SHP77 (cell line): ENCODE results near the gene RPGRIP1L.

ENCODE experiments used
- DNase-seq, 2 experiments: peaks; one replicate each; lab custom pipeline; 2025; lab: John Stamatoyannopoulos, UW

The RPGRIP1L gene

DNA sequence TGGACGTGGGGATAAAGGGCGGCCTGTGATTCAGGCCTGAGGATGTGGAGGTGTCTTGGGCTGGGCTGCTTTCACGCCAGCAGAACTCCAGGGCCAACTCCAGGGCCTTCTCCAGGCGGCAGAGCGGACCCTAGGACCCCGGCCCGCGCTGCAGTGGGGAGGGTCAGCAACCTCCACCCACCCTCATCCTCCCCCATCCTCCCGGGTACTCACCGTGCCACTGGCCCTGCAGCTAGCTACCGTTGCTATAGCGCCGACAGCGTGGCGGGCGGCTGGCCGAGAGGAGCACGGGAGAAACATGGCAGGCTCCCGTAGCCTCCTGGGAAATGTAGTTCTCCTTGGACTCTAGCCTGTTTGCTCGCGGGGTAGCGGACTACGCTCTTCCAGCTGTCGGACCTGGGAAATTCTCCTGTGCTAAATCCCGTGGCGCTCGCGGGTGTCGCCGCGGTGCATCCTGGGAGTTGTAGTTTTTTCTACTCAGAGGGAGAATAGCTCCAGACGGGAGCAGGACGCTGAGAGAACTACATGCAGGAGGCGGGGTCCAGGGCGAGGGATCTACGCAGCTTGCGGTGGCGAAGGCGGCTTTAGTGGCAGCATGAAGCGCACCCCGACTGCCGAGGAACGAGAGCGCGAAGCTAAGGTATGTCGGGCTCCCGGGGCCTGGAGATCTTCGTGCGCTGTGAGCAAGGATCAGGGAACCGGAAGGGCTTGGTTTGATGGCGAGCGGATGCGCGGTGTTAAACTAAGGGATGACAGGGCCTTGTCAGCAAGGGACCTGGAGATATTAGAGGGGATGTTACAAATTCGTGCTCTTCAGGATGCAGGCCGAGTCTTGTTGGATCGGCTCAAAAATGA, at the start of gene RPGRIP1L, which contains the start of gene FTO:
RPGRIP1L (minus strand) TSS at position 270 of the 855 bp plus-strand sequence. CDS start 3,136 bp downstream, outside the sequence.
FTO (plus strand) TSS at position 567 of the 855 bp plus-strand sequence.
- DNase-seq, result peak; percentile 97 to 98

DNA sequence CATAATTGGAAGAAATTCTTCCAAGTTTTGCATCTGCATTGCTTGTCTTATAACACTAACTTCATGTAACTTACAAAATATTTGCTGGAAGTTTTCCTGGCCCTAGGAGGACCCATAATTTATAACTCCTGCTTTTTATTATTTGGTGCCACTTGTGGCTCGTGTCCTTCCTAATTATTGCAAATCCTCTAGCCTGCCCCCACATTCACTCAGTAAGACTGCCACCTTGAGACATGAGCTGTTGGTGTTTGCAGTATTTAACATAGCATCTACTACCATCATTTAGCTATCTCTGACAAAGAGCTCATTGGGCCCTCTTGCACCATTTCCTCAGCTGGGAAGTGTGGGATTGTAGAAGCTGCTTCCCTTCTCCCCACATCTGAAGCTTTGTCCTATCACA, 49.8 kb upstream of the RPGRIP1L start:
- DNase-seq, result no peak

DNA sequence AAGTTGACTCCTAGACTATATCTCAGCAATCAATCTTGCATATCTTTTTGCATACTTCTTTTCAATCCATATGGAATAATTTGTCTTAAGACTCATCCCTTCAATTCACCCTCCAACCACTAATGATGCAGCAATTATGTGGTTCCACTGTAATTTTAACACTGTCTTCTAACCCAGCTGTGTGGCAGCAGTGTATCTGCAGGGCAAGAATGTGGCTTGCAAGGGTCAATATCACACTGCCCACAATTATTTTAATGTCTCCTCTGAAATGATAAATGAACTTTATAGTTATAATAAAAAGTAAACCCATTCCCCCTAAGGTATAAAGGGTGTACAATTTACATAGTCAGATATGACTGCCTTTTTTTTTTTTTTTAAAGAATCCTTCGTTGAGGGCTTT, 48.9 kb upstream of the RPGRIP1L start:
- DNase-seq, result no peak

DNA sequence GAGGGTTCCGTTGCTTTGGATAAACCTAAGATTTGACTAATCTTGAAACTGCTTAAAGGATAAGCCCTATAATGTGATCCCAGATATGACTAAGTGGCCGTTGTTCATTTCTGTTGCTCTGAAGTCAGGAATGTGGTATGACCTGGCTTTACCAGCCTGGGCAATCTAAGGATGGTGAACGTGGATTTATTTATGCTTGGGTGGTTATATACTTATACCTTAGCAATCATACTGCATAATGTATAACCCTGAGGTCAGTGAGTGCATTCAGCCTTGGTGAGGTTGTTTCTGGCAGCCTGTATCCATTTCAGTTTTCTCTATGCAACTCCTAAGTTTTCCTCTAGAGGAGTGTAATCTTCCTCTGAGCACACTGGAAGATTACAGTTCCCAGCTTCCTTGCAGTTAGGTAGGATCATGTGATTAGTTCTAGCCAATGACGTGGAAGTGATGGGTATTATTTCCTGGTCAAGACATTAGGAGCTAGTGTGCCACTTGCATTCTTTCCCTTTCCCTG, 42.2 kb upstream of the RPGRIP1L start:
- no peak for DNase-seq

DNA sequence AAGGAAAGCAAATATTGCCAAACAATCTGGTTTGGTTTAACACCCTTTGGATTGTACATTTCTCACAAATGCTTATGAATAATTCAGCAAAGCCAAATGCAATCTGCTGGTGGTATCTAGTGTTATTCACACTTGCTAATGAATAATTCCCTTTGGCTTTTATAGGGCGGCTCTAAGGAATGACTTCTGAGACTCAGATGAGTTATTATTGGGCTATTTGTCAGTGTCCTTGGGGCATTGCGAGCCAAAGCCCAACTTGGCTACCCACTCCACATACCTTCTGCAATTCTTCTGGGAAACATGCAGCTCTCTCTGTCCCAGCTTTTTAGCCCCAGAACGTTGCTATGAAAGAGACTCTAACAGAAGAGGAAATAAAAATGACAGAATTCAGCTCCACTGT, 41.4 kb upstream of the RPGRIP1L start:
- no peak for DNase-seq

DNA sequence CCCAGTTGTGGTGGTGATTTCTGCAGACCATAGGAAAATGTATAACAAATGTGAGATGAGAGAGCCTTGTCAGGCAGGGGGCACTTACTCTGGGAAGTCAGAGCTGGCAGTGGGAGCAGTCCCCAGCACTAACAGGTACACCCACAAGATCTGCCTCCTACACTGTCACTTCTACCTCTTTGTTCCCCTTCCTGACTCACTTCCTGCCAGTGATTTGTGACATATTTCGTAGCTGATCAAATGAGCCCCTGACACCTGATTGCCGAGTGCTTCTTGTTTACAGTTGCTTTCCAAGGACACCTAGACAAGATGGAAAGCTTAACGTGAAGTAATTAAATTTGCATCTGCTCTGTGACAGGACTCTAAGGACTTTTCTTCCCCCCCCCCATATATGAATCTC, 40.8 kb upstream of the RPGRIP1L start:
- DNase-seq, result no peak

DNA sequence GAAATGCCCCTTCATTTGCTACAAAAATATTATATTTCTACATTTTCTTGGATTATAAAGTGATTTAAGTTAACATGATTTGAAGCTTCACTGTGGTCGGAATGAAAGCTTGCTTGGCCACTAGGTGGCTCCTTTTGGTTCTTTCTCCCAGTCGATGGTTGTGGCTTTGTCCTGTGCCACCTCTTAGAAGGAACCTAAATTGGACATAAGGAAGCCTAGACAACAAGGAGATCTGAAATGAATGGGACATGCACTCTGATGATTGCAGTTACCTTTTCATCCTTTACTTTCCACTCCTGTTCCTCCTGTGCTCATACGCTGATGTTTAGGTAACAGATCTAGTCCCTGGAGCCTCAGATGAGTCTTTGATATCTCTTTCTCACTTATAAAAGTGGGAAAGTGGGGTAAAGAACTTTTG, 39.5 kb upstream of the RPGRIP1L start:
- DNase-seq, result peak in 1 of 2 experiments; percentile 9

DNA sequence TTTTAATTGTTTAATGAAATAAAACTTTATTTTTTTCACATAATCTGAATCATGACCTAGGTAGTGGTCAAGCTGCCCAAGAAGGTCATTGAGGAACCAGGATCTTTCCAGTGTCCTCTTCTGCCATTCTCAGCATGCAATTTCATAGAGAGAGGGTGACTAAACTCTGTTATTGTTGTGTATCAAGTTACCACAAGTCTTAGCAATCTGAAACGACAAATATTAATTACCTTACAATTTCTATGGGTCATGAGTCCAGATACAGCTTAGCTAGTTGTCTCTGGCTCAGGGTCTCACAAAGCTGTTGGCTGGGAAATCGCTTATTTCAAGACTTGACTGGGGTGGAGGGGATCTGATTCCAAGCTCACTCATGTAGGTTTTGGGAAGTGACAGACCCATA, 37.9 kb upstream of the RPGRIP1L start:
- no peak for DNase-seq

DNA sequence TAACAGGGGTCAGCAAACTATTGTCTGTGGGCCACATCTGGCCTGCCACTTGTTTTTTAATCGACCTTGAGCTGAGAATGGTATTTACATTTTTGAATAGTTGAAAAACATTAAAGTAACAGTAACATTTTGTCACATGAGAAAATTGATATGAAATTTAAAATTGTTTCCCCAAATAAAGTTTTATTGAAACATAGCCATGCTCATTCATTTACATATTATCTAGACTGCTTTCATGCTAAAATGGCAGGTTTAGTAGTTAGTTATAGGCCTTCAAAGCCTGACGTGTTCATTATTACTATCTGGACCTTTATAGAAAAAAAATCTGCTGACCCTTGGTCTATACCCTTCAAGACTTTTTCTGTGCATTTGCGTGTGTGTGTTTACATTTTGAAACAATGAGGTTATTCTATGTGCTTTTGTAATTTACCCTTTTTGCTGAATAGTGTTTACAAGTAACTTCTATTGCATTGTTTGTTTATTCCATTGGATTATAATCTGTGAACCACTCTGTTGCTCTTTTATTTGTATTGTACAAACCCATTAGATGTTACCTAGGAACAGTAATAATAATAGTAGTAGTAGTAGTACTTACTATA, 37.4 kb upstream of the RPGRIP1L start:
- no peak for DNase-seq

DNA sequence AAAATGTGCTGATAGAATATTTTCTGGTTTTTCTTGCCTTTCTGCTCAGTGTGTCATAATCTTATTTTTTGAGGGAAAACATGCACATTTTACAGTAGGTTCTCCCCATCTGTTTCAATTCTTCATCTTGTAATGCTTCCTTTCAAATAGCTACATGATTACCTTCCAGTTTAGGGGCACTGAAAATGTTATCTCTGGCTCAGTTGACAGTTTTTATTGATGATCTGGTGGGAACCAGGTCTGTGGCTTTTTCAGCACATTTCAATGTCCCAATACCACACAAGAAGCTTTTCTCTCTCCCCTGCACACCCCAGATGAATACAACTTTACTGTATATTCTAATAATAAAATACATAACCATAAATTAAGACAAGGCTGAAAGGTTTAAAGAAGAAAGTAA, 36.8 kb upstream of the RPGRIP1L start:
- no peak for DNase-seq

DNA sequence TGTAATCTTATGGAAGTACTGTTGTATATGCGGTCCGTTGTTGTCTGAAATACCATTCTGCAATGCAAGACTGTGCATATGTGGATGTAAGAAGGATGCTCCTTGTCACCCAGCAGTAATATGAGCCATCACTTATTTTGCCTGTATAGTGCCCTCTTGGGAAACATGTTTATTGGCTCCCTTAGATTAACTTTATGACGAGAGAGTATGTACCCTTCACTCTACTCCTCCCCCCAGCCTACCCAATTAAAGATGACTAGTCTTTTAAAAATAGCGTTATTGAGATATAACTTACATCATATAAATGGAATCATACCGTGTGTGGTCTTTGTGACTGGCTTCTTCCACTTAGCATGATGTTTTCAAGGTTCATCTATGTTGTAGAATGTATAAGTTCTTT, 33.9 kb upstream of the RPGRIP1L start:
- DNase-seq, result no peak

DNA sequence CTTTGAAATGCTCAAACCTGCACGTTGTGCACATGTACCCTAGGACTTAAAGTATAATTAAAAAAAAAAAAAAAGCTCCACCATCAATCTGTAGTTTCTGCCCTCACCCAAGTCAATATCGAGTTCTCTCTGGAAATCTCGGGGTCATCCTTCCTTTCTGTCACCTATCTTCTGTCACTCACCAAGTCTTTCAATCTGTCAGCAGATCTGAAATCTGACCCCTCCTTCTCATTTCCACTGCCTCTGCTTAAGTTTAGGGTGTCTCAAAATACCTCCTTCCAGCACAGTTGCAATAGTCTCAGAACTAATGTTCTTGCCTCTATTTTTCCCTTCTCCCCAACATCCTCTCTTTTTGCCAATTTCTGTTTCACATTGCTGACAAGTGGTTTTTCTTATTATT, 32.6 kb upstream of the RPGRIP1L start:
- DNase-seq, result no peak

DNA sequence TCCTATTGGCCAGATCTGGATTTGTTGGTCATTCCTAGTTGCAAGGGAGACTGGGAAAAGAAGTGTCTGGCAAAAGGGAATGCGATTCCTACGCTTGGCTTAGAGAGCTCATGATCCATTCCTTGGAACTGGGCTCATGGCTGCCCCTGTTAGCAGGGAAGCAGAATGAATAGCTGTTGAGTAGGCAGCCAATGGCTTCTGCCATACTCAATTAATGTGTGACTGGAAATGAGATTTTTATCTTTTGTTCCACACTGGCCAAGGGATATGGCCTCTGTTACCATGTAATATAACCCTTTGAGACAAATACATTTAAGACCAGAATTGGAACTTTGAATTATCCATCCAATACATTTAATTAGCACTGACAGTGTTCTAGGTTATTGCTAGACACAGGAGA, 31.2 kb upstream of the RPGRIP1L start:
- DNase-seq, result no peak

DNA sequence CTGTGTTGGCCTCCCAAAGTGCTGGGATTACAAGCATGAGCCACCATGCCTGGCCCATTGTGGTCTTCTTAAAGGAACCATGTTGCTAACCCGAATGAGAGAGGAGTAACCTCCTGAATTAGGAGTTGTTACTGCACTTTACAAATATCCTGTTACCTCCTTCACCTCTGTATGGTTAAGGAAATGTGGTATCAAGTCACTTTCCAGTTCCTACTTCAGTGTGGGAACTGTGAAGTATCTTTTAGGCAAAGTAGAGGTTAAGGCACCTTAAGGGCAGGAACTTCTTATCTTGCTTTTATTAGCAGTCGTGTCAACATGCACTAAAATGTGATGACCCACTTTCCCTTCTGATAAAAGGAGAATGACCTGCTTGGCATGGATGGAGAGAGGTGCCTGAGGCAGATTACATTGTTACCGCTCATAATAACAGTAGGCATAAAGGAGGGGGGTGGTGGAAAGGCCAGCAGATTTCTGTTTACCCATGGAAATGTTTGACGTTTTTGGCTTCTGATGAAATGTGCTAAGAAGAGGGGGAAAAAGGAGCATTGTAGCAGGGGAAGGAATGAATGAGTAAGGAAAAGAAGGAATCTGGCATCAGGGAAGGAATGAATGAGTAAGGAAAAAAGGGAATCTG, 28.8 kb upstream of the RPGRIP1L start:
- DNase-seq, result no peak

DNA sequence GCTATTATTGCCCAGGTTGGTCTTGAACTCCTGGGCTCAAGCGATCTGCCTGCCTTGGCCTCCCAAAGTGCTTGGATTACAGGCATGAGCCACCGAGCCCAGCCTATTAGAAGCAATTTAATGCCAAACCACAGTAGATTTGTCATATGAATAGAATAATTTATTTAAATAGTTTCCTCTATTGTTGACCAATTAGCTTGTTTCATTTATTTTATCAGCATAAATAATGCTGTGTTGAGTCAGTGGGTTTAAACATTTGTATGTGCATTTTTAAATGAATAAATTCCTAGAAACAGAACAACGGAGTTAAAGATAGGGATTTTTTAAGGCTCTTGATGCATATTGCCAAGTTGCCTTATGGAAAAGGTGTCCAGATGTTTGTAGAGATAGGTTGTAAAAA, 27.0 kb upstream of the RPGRIP1L start:
- DNase-seq, result no peak

DNA sequence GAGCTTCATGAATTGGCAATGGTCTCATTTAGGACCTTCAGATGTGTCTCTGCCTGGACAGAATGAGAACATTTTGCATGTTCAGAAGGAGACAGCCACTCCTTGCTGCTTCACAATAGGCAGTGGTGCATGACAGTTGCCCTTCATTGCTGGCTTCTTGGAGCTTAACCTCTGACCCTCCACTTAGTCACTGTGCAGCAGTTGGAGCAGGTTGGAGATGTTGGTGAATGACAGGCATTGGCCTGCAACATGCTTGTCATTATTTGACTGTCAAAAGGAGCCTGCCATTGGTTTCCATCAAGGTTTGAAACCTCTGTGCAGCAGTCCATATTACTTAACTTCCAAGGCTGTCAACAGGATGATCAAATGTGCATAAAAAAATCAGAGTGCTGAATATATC, 23.0 kb upstream of the RPGRIP1L start:
- DNase-seq, result no peak

DNA sequence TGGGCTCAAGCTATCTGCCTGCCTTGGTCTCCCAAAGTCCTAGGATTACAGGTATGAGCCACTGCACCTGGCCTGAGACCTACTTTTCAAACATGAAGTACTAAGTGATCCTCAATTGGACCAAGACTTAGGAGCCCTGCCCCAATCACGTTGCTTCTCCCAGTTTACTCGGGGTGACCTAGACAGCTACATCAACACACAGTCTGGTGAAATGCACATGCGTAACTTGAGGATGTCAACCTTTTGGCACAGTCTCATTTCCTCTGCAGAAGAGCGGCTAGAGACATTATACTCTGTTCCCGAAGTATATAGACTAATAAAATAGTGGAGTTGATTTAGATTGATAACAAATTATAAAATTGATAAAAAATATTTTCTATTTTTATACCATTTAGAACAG, 17.4 kb upstream of the RPGRIP1L start:
- DNase-seq, result no peak

DNA sequence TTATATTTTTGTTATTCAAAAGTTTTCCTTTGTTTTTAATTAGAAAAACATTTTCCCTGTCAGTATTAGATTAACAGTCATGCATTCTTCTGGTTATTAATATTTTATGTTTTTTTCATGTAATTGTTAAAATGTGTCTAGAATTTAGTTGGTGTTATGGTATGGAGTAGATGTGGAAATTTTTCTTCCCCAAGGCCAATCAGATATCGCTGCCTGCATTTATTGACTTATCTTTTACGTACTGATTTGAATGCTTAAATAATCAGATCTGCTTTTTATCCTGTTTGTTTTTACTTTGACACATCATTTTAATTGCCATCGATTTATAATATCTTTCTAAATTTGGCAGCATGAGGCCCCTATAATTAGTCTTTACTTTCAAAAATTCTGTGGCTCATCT, 13.9 kb upstream of the RPGRIP1L start:
- no peak for DNase-seq

DNA sequence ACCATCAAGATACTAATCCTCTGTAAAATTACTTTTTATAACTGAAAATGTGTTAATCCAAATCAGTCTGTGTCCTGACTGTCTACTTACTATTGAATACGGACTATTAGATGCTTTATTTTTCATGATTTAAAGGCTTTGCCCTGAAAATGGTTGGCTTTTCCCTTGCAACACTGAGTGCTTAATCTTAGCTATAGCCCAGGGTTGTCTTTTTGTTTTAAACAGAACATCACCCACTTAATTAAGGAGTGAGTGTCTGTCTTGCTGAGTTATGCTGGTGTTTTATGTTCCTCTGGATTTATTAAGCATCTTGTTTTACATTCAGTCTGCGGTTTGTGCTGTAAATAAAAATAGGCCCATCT, 11.3 kb upstream of the RPGRIP1L start:
- no peak for DNase-seq

DNA sequence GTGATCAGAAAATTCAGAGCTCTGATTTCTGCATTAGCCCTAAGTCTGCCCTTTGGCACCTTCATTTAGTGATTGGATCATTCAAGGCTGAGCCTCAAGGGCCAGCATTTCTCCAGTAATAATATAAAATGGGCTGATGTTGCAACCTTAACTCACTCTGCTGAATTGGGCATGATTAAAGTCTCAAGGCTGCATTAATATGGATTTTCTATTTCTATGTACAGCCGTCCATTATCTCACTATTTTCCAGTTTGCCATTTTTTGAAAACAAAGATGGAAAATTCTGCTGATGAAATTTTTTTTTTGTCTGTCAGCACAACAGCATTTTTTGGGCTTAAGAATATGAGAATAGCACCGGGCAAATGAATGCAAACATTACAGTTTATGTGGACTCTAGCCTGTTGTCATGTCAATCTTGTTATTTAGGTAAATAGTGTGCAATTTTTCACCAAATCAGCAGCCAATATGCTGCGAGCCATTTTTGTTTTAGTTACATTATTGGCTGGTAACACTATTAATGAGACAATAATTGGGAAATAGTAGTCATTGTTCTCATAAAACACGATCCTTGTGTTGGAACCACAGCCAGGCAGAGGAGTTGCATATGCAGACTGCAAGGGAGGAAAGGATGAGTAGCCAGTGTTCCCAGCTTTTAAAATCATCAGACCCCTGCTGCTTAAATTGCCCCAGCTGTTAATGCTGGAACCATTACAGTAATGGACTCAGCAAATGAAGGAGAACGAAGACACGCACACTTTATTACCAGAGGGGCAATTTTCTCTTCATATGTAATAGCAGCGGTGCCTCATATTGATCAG, 10.8 kb upstream of the RPGRIP1L start:
- no peak for DNase-seq

DNA sequence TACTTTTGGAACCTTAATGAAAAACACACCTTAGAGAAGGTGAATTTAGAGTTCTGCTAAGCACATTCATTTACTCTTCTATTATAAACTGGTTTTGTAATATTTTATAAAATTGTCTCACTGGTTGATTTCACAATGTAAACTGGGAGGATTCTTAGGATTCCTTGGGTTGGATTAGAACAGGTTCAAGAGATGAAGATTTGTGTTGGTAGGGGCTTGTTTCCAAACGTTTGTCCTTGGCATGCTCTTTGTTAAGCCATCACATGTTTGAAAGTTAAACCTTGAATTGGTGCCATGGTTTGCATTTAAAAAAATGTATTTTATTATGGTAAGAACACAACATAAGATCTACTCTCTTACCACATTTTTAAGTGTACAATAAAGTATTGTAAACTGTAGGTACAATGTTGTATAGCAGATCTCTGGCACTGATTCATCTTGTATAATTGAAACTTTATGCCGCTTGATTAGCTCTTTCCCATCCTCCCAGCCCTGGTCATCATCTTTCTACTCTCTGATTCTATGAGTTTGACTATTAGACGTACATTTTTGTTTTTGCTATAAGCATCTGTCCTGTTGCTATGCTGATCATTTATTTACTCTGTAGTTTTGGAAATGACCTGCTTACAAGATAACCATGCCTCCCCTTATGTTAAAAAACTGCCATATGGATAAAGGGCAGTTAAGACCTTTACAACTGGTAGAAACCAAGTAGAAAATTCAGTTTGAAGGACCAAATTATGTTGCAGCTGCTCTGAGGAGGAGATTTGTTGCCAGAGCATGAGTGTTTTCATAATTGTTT, 9.9 kb upstream of the RPGRIP1L start:
- DNase-seq, result no peak
